Ovary (tissue), 10 donors: ENCODE results near the gene FAAH. TPM values are rescaled to one million over a fixed set of nuclear protein-coding genes. Genes with fewer than 3 reads are reported as not detected.
"Not testable (repeated sequence)": the region's sequence is repeated elsewhere in the genome, so short reads cannot be mapped to it uniquely, and the experiment has no call there.

ENCODE experiments used
- DNase-seq, 5 donors: peaks; one replicate each; pipeline ENCODE4 v3.0.0-alpha.2; 2019 to 2020
- H3K27ac ChIP-seq, 2 donors: fragments of 200-600 bp; one replicate each; pipeline versions ENCODE4 v1.5.1 to v1.8.0; 2019 to 2022
- H3K27me3 ChIP-seq: fragments of 200-600 bp; one replicate; pipeline ENCODE4 v1.8.0; 2022
- H3K36me3 ChIP-seq: fragments of 200-600 bp; sonication (generic); one replicate; pipeline ENCODE4 v1.5.1; 2019
- H3K4me1 ChIP-seq: one replicate; pipeline ENCODE4 v1.8.1; 2013; ENCODE audit warnings: mild to moderate bottlenecking, moderate library complexity; ENCODE audit not compliant: insufficient read depth
- H3K4me3 ChIP-seq: fragments of 200-600 bp; sonication (generic); one replicate; pipeline ENCODE4 v1.5.1; 2017
- H3K9me3 ChIP-seq, 2 donors: fragments of 200-600 bp in 1 of 2; sonication (generic) in 1 of 2; one replicate each; pipeline versions ENCODE4 v1.5.1 to v1.8.1; 2013 to 2019; ENCODE audit warnings: mild to moderate bottlenecking in 1 of 2, moderate library complexity in 1 of 2
- EP300 ChIP-seq: sonication (generic); formaldehyde crosslinking; IDR thresholded peaks from one replicate; pipeline ENCODE4 v1.6.1; 2017; ENCODE audit warnings: antibody characterized with exemption
- POLR2A ChIP-seq: fragments of 450-650 bp; IDR thresholded peaks from one replicate; pipeline ENCODE4 v1.6.1; 2017; ENCODE audit warnings: antibody characterized with exemption, mild to moderate bottlenecking, moderate library complexity
- WGBS, 3 donors: extraction: QIAGEN DNeasy Blood & Tissue Kit in 1 of 3; methylation state at CpG; one replicate each; pipeline versions ENCODE4 v1.1.5 to v1.1.7; 2013 to 2017; 5-methylcytosine and 5-hydroxymethylcytosine counted together
- intact Hi-C, 4 donors: fragments of 100-400 bp; cut with DNase I; formaldehyde crosslinking; loops; one replicate each; pipeline versions ENCODE4 v1.11.0 to v1.15.1; 2022 to 2023
- long read RNA-seq, 3 donors: library from polyadenylated mRNA in 2 of 3; unstranded in 2 of 3; transcript quantifications; one replicate each; pipeline ENCODE4 v2.0.0 and lab custom pipeline, GENCODE V29; 2021 to 2026
- polyA plus RNA-seq, 2 donors: library from polyadenylated mRNA; stranded (reverse); fragments of 200-250 nt in 1 of 2; fragments of 350-450 nt in 1 of 2; fragmentation: Illumina TruSeq in 1 of 2; extraction: RNeasy Lipid Tissue Mini Kit (QIAGEN cat#74804) in 1 of 2; gene quantifications; one replicate each; pipeline ENCODE4 v1.2.3, GENCODE V29; 2013 to 2014
- total RNA-seq, 7 donors: library from RNA; depleted of rRNA in 2 of 7; stranded (reverse); fragments of >200 nt in 2 of 7; fragmentation: NEBNext Ultra II Directional in 3 of 7; extraction: Animal tissue kit (Norgen Biotek cat#: 25700) in 3 of 7; gene quantifications; one replicate each; pipeline versions ENCODE4 v1.1.0 to v1.2.4, GENCODE V29; 2016 to 2023
- TF ChIP-seq, protein P1 (sequence below), 3 donors: fragments of 450-650 bp in 2 of 3; fragments of 200-600 bp in 1 of 3; IDR thresholded peaks; one replicate each; pipeline versions ENCODE4 v1.5.1 to v1.8.0; 2016 to 2022; ENCODE audit warnings: antibody characterized with exemption in 3 of 3, mild to moderate bottlenecking in 1 of 3
- donor health status: DM: no; HTN: no; CAD: no; lungs with moderate emphysema.
- donor health status: DM: no; HTN: no; CAD: no.
- donor health status: Bipolar disorder and iron deficiency.
- donor health status: DM: yes; HTN: yes; CAD: no.
- donor health status: DM: no; HTN: no; CAD: no.
- donor health status: DM: yes; HTN: yes; CAD: no.

FAAH gene
- total RNA-seq (10 to 100 TPM in 3 of 7 donors, 1 to 10 TPM in 4; 7.5 to 32.7 (median 9.3) TPM), polyA plus RNA-seq (1 to 10 TPM; 1.3 to 6.7 TPM)
- long read RNA-seq, donor 1, partial matches to known transcripts: 1 of 7 reads
- long read RNA-seq, donor 1, other reads (novel, unspliced or antisense): 6 of 7 reads
- long read RNA-seq, donor 2, transcript FAAH-201 (15 exons, 2,094 nt): major isoform, 7 of 8 reads
- long read RNA-seq, donor 2, partial matches to known transcripts: 0 of 8 reads
- long read RNA-seq, donor 2, other reads (novel, unspliced or antisense): 0 of 8 reads
- long read RNA-seq, donor 3, transcript FAAH-201 (15 exons, 2,094 nt): major isoform, 7 of 22 reads
- long read RNA-seq, donor 3, partial matches to known transcripts: 0 of 22 reads
- long read RNA-seq, donor 3, other reads (novel, unspliced or antisense): 15 of 22 reads

DNA sequence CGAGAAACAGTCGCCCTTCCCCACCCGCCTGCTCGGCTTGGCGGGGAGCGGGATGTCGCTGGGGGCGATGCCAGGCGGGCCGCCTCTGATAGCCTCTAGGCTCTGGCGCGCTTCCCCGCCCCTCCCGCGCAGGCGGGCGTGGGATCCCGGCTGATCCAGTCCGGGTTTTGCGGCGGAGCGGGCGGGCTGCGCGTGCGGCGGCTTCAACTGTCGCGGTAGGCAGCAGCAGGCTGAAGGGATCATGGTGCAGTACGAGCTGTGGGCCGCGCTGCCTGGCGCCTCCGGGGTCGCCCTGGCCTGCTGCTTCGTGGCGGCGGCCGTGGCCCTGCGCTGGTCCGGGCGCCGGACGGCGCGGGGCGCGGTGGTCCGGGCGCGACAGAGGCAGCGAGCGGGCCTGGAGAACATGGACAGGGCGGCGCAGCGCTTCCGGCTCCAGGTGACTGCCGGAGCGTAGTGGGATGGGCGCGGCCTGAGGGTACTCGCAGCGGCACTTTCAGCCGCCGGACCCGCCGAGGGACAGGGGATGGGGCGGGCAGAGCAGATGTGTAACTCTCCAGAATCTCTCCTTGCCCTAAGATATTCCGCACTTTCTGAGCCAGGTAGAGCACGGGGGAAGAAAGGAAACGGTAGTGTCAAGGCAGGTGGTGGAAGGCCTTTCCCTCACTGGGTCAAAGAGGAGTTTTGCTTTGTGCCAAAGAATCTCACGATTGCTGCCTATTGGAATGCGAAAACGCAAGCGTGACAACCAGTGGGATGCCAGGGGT is at the start of gene FAAH:
FAAH (plus strand) TSS at position 210 of the 764 bp plus-strand sequence; CDS start at position 242, 32 bp downstream.
- TF ChIP-seq EP300 (no peak), POLR2A (no peak)
- TF ChIP-seq, protein P1, sequence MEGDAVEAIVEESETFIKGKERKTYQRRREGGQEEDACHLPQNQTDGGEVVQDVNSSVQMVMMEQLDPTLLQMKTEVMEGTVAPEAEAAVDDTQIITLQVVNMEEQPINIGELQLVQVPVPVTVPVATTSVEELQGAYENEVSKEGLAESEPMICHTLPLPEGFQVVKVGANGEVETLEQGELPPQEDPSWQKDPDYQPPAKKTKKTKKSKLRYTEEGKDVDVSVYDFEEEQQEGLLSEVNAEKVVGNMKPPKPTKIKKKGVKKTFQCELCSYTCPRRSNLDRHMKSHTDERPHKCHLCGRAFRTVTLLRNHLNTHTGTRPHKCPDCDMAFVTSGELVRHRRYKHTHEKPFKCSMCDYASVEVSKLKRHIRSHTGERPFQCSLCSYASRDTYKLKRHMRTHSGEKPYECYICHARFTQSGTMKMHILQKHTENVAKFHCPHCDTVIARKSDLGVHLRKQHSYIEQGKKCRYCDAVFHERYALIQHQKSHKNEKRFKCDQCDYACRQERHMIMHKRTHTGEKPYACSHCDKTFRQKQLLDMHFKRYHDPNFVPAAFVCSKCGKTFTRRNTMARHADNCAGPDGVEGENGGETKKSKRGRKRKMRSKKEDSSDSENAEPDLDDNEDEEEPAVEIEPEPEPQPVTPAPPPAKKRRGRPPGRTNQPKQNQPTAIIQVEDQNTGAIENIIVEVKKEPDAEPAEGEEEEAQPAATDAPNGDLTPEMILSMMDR (IDR thresholded peaks at IDR 0.05): no peak
- Histone ChIP-seq H3K36me3 (no peaks in the 10 kb centered on the region), H3K4me3 (peak within 1 kb of the TSS; percentile 37), H3K9me3 (no peaks in the 10 kb centered on the region), H3K27ac (no peak within 1 kb of the TSS), H3K27me3 (no peaks in the 10 kb centered on the region), H3K4me1 (no peaks in the 10 kb centered on the region)
- intact Hi-C loops: no loop called here
- DNase-seq: peak; percentile 48 to 71 (median 64)
- WGBS, 3 donors: 2 to 3% (median 3%) methylated on average over 44 to 75 of the region's 75 CpGs

DNA sequence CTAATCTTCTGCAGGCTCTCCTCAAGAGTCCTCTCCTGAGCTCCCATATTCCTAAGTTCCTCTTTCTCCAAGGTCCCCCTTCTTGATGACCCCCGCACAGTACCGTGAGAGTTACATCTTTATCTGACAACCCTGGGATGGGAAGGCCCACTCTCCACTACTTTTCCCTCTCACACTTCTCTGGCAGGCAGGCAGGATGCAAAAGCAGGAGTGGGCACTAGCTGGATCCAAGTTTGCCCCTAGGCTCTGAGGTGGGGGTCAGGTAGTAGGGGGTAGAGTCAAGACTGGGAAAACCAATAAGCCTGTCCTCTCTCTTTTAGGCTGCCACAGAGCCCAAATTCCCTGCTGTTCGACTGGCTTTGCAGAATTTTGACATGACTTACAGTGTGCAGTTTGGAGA is 49.6 kb upstream of the FAAH start:
- intact Hi-C loops: loop anchor here in 1 of 4 donors (5.0 kb wide), 1 partner anchor 42 kb away; the partner anchor contains the start of genes LRRC41 and UQCRH
- 74 to 85% (median 83%) methylated on average over 3 of the region's 3 CpGs for WGBS, 3 donors

DNA sequence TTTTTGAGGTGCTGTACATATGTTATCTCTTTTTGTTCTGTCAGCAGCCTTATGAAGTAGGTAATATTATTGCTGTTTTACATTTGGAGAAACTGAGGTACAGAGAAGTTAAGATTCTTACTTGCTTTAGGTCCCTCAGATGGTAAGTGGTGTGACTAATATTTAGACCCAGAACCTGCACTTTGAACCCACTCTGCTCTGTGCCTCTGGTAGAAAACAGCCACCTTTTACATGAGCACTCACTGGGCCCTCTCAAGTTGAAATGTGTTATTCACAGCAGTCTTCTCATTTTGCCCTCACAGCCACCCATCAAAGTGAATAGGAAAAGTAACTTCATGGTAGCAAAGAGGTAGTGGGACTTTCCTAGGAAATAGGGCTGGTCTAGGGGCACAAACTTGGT is 48.8 kb upstream of the FAAH start:
- Histone ChIP-seq H3K27ac (no peak overlapping the region), H3K36me3 (no peaks in the 10 kb centered on the region), H3K4me3 (no peak overlapping the region), H3K27me3 (no peaks in the 10 kb centered on the region), H3K4me1 (peaks cover 3% of the 10 kb centered on the region), H3K9me3 (no peaks in the 10 kb centered on the region)
- intact Hi-C loops: no loop called here
- TF ChIP-seq, protein P1 (IDR thresholded peaks at IDR 0.05): no peak
- no peak for TF ChIP-seq POLR2A
- no peak for TF ChIP-seq EP300
- DNase-seq: no peak

More for the DNA sequence above, 49.6 kb upstream of the FAAH start:
- H3K4me1 ChIP-seq: peaks cover 3% of the 10 kb centered on the region
- DNase-seq: no peak
- H3K9me3 ChIP-seq: no peaks in the 10 kb centered on the region
- no peaks in the 10 kb centered on the region for H3K36me3 ChIP-seq
- no peak overlapping the region for H3K4me3 ChIP-seq
- TF ChIP-seq EP300 (no peak), POLR2A (no peak)
- TF ChIP-seq, protein P1 (IDR thresholded peaks at IDR 0.05): no peak
- no peaks in the 10 kb centered on the region for H3K27me3 ChIP-seq
- H3K27ac ChIP-seq: no peak overlapping the region

DNA sequence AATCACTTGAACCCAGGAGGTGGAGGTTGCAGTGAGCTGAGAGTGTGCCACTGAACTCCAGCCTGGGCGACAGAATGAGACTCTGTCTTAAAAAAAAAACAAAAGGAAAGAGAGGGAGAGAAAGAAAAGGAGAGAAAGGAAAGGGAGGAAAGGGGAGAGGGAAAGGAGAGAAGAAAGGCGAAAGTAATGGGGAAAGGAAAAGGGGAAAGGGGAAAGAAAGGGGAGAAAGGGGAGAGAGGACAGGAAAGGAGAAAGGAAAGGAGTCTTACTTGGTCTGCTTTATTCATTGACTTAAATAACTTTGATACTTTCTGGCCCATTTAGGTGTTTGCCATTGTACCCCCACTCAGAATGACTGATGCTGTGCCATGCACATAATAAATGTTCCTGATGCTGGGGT is 41.8 kb upstream of the FAAH start:
- Histone ChIP-seq H3K9me3 (no peaks in the 10 kb centered on the region), H3K36me3 (no peaks in the 10 kb centered on the region), H3K27ac (no peak overlapping the region), H3K27me3 (no peaks in the 10 kb centered on the region), H3K4me3 (no peak overlapping the region), H3K4me1 (no peaks in the 10 kb centered on the region)
- no peak for DNase-seq
- intact Hi-C loops: no loop called here
- TF ChIP-seq POLR2A (no peak), EP300 (no peak)
- TF ChIP-seq, protein P1 (IDR thresholded peaks at IDR 0.05): no peak
- 81 to 93% (median 86%) methylated on average over 2 of the region's 2 CpGs for WGBS, 3 donors

DNA sequence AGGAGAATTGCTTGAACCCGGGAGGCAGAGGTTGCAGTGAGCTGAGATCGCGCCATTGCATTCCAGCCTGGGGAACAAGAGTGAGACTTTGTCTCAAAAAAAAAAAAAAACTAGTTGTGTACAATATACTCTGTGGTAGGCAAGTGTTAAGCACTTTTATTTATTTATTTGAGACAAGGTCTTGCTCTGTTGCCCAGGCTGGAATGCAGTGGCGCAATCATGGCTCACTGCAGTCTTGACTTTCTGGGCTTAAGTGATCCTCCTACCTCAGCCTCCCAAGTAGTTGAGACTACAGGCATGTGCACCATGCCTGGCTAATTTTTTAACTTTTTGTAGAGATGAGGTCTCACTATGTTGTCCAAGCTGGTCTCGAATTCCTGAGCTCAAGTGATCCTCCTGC is 38.2 kb upstream of the FAAH start:
- H3K36me3 ChIP-seq, intact Hi-C loops, DNase-seq: not testable (repeated sequence)

More for the DNA sequence above, 38.2 kb upstream of the FAAH start:
- not testable (repeated sequence) for H3K4me1 ChIP-seq, H3K4me3 ChIP-seq, H3K9me3 ChIP-seq, H3K27me3 ChIP-seq, H3K27ac ChIP-seq
- WGBS, 3 donors: 91 to 97% (median 96%) methylated on average over 5 of the region's 5 CpGs
